Liver (tissue), 9 donors: Measurements from ENCODE around the gene GREB1L. TPM values are rescaled to one million over a fixed set of nuclear protein-coding genes. Genes with fewer than 3 reads are reported as not detected.

Source experiments
- DNase-seq: peaks from one replicate; pipeline ENCODE4 v3.0.0-alpha.2; 2017; ENCODE audit warnings: low spot score
- H3K27ac ChIP-seq, 2 donors: one replicate each; pipeline ENCODE4 v1.7.0; 2013; ENCODE audit warnings: inconsistent platforms in 2 of 2, low read length in 2 of 2, control low read depth in 1 of 2, low read depth in 1 of 2, mild to moderate bottlenecking in 1 of 2
- H3K27me3 ChIP-seq, 4 donors: one replicate each; pipeline versions ENCODE4 v1.6.1 to v1.7.0; 2013; ENCODE audit warnings: low read length in 3 of 4, inconsistent platforms in 1 of 4, mild to moderate bottlenecking in 1 of 4, moderate library complexity in 1 of 4; ENCODE audit not compliant: control insufficient read depth in 4 of 4, insufficient read depth in 4 of 4
- H3K36me3 ChIP-seq, 4 donors: one replicate each; pipeline versions ENCODE4 v1.6.1 to v1.7.0; 2013; ENCODE audit warnings: low read length in 3 of 4, mild to moderate bottlenecking in 3 of 4, low read depth in 1 of 4, moderate library complexity in 1 of 4; ENCODE audit not compliant: control insufficient read depth in 4 of 4, insufficient read depth in 3 of 4
- H3K4me1 ChIP-seq, 4 donors: one replicate each; pipeline versions ENCODE4 v1.6.1 to v1.7.0; 2013; ENCODE audit warnings: low read length in 3 of 4, mild to moderate bottlenecking in 3 of 4, moderate library complexity in 1 of 4; ENCODE audit not compliant: control insufficient read depth in 4 of 4, insufficient read depth in 4 of 4
- H3K4me3 ChIP-seq, 3 donors: one replicate each; pipeline versions ENCODE4 v1.6.1 to v1.7.0; 2013; ENCODE audit warnings: low read length in 3 of 3, control low read depth in 1 of 3, low read depth in 1 of 3, mild to moderate bottlenecking in 1 of 3
- H3K9ac ChIP-seq, 2 donors: one replicate each; pipeline ENCODE4 v1.7.0; 2013; ENCODE audit warnings: low read length in 2 of 2, mild to moderate bottlenecking in 2 of 2, moderate library complexity in 2 of 2, control low read depth in 1 of 2, low read depth in 1 of 2
- H3K9me3 ChIP-seq, 4 donors: one replicate each; pipeline versions ENCODE4 v1.6.1 to v1.7.0; 2013; ENCODE audit warnings: low read length in 3 of 4; ENCODE audit not compliant: control insufficient read depth in 4 of 4
- ATF3 ChIP-seq: IDR thresholded peaks from 2 replicates; pipeline ENCODE4 v1.6.1; 2016; ENCODE audit warnings: antibody characterized with exemption
- CTCF ChIP-seq: fragments of 150-350 bp; IDR thresholded peaks from 2 replicates; pipeline ENCODE4 v1.5.1; 2017; ENCODE audit warnings: improper control_type of control experiment, low read depth, low read length; ENCODE audit not compliant: missing input control
- EGR1 ChIP-seq, 2 donors: IDR thresholded peaks; 2 replicates each; pipeline ENCODE4 v1.6.1; 2016 to 2018; ENCODE audit warnings: antibody characterized with exemption in 2 of 2, low read depth in 2 of 2
- FOXA1 ChIP-seq: IDR thresholded peaks from 2 replicates; pipeline ENCODE4 v1.6.1; 2016; ENCODE audit warnings: antibody characterized with exemption
- FOXA2 ChIP-seq: IDR thresholded peaks from 2 replicates; pipeline ENCODE4 v1.6.1; 2016; ENCODE audit warnings: antibody characterized with exemption
- GABPA ChIP-seq, 2 donors: IDR thresholded peaks in 1 of 2; conservative IDR thresholded peaks in 1 of 2; 2 replicates each; pipeline ENCODE4 v1.6.1; 2016; ENCODE audit warnings: antibody characterized with exemption in 2 of 2, mild to moderate bottlenecking in 1 of 2, moderate library complexity in 1 of 2
- HNF4A ChIP-seq, 2 donors: conservative IDR thresholded peaks; 2 replicates each; pipeline ENCODE4 v1.6.1; 2016; ENCODE audit warnings: antibody characterized with exemption in 2 of 2, mild to moderate bottlenecking in 2 of 2
- HNF4G ChIP-seq: IDR thresholded peaks from 2 replicates; pipeline ENCODE4 v1.6.1; 2016; ENCODE audit warnings: antibody characterized with exemption
- MAX ChIP-seq: IDR thresholded peaks from 2 replicates; pipeline ENCODE4 v1.6.1; 2016; ENCODE audit warnings: antibody characterized with exemption
- NR2F2 ChIP-seq: IDR thresholded peaks from 2 replicates; pipeline ENCODE4 v1.6.1; 2016; ENCODE audit warnings: antibody characterized with exemption
- RAD21 ChIP-seq, 2 donors: IDR thresholded peaks; 2 replicates each; pipeline ENCODE4 v1.6.1; 2016; ENCODE audit warnings: antibody characterized with exemption in 2 of 2, mild to moderate bottlenecking in 2 of 2
- RXRA ChIP-seq, 2 donors: IDR thresholded peaks; 2 replicates each; pipeline ENCODE4 v1.6.1; 2017 to 2018; ENCODE audit warnings: antibody characterized with exemption in 2 of 2, mild to moderate bottlenecking in 1 of 2
- SP1 ChIP-seq: IDR thresholded peaks from 2 replicates; pipeline ENCODE4 v1.6.1; 2018; ENCODE audit warnings: antibody characterized with exemption, mild to moderate bottlenecking
- TAF1 ChIP-seq: conservative IDR thresholded peaks from 2 replicates; pipeline ENCODE4 v1.6.1; 2016; ENCODE audit warnings: antibody characterized with exemption, mild to moderate bottlenecking
- YY1 ChIP-seq: IDR thresholded peaks from 2 replicates; pipeline ENCODE4 v1.6.1; 2016; ENCODE audit warnings: antibody characterized with exemption, mild to moderate bottlenecking
- ZBTB33 ChIP-seq: IDR thresholded peaks from 2 replicates; pipeline ENCODE4 v1.6.1; 2016; ENCODE audit warnings: antibody characterized with exemption
- WGBS: extraction: QIAGEN DNeasy Blood & Tissue Kit; methylation state at CpG from one replicate; pipeline ENCODE4 v1.1.7; 2013; 5-methylcytosine and 5-hydroxymethylcytosine counted together
- polyA plus RNA-seq, 2 donors: library from polyadenylated mRNA; stranded (reverse) in 1 of 2; unstranded in 1 of 2; fragments of 200-250 nt in 1 of 2; fragments of >200 nt in 1 of 2; fragmentation: Nextera tagmentation in 1 of 2; extraction: Ambion mirVana in 1 of 2; gene quantifications; one replicate each; pipeline versions ENCODE4 v1.2.1 to v1.2.3, GENCODE V29; 2013 to 2015
- total RNA-seq, 2 donors: library from RNA; depleted of rRNA; stranded (reverse); fragments of >200 nt; gene quantifications; one replicate each; pipeline ENCODE4 v1.2.3, GENCODE V29; 2014
- TF ChIP-seq, protein P1 (sequence below): IDR thresholded peaks from 2 replicates; pipeline ENCODE4 v1.6.1; 2016; ENCODE audit warnings: antibody characterized with exemption, mild to moderate bottlenecking
- donor health status: healthy.
- donor health status: healthy.
- donor health status: healthy.
- donor health status: healthy.
- donor health status: healthy.

GREB1L gene
- total and polyA plus RNA-seq, 4 donors, result 1.2 to 13.1 (median 3.0) TPM

DNA sequence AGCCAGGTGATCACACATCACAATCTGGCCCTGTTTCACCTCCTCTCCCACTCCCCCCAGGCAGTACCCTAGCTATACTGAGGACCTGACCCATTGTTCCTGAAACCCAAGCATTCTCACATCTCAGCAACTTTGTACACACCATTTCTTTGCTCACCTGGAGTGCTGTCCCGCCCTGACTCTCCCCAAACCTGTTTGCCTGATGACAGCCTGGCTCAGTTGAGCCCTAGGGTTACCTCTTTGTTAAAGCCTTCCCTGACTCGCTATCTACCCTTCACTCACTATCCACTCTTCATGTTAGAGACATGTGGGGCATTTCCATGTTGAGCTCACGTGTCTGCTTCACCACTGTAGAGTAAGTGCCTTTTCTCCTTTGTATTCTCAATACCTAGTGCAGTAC lies 49.1 kb downstream of the GREB1L start:
- no peaks in the 10 kb centered on the region for H3K36me3 ChIP-seq
- TF ChIP-seq ATF3, result no peak
- no peak for TF ChIP-seq RXRA (IDR thresholded peaks at IDR 0.05)
- no peak for TF ChIP-seq ZBTB33
- TF ChIP-seq CTCF, result no peak
- TF ChIP-seq, protein P1, sequence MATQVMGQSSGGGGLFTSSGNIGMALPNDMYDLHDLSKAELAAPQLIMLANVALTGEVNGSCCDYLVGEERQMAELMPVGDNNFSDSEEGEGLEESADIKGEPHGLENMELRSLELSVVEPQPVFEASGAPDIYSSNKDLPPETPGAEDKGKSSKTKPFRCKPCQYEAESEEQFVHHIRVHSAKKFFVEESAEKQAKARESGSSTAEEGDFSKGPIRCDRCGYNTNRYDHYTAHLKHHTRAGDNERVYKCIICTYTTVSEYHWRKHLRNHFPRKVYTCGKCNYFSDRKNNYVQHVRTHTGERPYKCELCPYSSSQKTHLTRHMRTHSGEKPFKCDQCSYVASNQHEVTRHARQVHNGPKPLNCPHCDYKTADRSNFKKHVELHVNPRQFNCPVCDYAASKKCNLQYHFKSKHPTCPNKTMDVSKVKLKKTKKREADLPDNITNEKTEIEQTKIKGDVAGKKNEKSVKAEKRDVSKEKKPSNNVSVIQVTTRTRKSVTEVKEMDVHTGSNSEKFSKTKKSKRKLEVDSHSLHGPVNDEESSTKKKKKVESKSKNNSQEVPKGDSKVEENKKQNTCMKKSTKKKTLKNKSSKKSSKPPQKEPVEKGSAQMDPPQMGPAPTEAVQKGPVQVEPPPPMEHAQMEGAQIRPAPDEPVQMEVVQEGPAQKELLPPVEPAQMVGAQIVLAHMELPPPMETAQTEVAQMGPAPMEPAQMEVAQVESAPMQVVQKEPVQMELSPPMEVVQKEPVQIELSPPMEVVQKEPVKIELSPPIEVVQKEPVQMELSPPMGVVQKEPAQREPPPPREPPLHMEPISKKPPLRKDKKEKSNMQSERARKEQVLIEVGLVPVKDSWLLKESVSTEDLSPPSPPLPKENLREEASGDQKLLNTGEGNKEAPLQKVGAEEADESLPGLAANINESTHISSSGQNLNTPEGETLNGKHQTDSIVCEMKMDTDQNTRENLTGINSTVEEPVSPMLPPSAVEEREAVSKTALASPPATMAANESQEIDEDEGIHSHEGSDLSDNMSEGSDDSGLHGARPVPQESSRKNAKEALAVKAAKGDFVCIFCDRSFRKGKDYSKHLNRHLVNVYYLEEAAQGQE, result no peak
- TF ChIP-seq NR2F2, result no peak
- TF ChIP-seq HNF4A (conservative IDR thresholded peaks at IDR 0.05), result no peak
- no peak for TF ChIP-seq SP1
- TF ChIP-seq YY1, result no peak
- no peak for TF ChIP-seq FOXA1
- no peak for TF ChIP-seq FOXA2
- no peak for TF ChIP-seq RAD21 (IDR thresholded peaks at IDR 0.05)
- no peak for TF ChIP-seq MAX
- TF ChIP-seq EGR1 (IDR thresholded peaks at IDR 0.05; ENCODE audit: low read depth in 2 of 2), result no peak
- no peak for TF ChIP-seq GABPA (IDR thresholded peaks at IDR 0.05 in 1 of 2, conservative IDR thresholded peaks at IDR 0.05 in 1 of 2)
- no peak overlapping the region for H3K9ac ChIP-seq
- no peak overlapping the region for H3K4me3 ChIP-seq
- WGBS, result 91% methylated on average over 3 of the region's 3 CpGs
- H3K27me3 ChIP-seq, result no peaks in the 10 kb centered on the region
- DNase-seq, result no peak
- H3K9me3 ChIP-seq, result no peaks in the 10 kb centered on the region
- no peak overlapping the region for H3K27ac ChIP-seq
- H3K4me1 ChIP-seq, result peaks cover 0 to 10% (median 2%) of the 10 kb centered on the region in 4 donors

DNA sequence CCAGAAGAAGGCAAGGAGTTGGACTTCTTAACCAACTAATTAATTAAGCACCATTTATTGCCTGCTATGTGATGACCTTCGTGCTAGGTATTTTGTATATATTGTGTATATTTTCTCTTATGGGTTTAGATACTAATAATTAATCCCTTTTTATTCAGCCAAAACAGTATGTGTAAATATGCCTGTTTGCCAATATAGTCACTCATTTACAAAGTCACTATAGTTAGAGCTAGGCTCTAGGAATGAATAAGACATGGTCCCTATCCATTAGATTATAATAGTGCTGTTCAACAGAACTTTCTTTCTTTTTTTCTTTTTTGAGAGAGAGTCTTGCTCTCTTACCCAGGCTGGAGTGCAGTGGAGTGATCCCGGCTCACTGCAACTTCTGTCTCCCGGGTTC lies 51.4 kb downstream of the GREB1L start:
- Histone ChIP-seq H3K9me3 (no peaks in the 10 kb centered on the region), H3K27ac (no peak overlapping the region), H3K4me1 (peaks cover 0 to 10% (median 2%) of the 10 kb centered on the region in 4 donors), H3K9ac (no peak overlapping the region), H3K36me3 (no peaks in the 10 kb centered on the region), H3K4me3 (no peak overlapping the region), H3K27me3 (no peaks in the 10 kb centered on the region)
- no peak for DNase-seq
- WGBS, result 79% methylated on average over 3 of the region's 3 CpGs
- TF ChIP-seq FOXA1 (no peak), SP1 (no peak), YY1 (no peak), RAD21 (IDR thresholded peaks at IDR 0.05) (no peak), FOXA2 (no peak), TAF1 (no peak), CTCF (no peak), HNF4G (no peak)
